Stimulated activated CD8-positive, alpha-beta memory T cell treated with anti-CD3 and anti-CD28 coated beads, Interleukin-12 subunit alpha, Interleukin-12 subunit beta, amount 100 ng/mL, for 1 hour (primary cell): ENCODE results near the gene FNDC5.

Experiments
- DNase-seq: peaks from one replicate; pipeline ENCODE4 v3.0.0-alpha.2; 2020; ENCODE audit warnings: low read depth

Gene FNDC5

DNA sequence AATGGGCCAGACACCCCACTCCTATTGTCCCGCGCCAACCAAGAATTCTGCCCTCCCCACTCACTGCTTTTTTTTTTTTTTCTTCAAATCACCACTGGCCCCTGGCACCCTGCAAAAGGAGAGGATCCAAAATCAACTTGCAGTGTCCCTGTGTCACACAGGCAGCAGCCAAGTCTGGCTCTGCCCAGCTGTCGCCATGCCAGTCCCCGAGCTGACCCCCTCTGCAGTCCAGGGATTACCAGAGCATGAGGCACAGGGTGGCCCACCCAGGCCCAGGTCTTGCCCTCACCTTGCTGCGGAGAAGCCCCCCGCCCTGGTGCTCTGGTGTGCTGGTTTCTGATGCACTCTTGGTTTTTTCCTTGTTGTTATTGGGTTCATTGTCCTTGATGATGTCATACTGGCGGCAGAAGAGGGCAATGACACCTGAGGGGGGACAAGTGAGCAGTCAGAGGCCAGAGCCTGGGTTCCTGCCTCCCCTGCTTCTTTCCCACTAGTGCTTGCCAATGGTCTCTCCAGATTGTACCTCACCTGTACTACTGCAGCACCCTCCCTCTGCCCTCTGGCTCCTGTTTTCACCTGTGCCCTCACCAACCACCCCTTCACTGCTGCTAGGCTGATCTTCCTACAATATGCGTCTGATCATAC lies 6.2 kb downstream of the FNDC5 start:
- no peak for DNase-seq

DNA sequence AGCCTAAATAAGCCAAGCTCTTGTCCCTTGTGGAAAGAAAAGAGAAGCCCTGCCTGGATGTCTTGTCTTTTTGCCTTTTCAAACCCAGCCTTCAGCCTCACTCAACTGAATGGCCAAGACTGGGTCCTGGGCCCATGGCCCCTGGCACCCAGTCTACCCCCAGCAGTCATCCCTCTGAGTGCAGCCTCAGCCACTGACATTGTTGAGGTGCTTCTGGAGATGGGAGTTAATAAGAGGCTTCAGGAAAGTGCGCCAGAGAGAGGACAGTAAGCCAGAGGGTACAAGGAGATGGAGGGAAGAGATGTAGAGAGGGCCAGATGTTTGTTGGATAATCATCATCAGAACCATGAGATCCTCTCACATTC lies 6.8 kb downstream of the FNDC5 start:
- DNase-seq, result no peak

DNA sequence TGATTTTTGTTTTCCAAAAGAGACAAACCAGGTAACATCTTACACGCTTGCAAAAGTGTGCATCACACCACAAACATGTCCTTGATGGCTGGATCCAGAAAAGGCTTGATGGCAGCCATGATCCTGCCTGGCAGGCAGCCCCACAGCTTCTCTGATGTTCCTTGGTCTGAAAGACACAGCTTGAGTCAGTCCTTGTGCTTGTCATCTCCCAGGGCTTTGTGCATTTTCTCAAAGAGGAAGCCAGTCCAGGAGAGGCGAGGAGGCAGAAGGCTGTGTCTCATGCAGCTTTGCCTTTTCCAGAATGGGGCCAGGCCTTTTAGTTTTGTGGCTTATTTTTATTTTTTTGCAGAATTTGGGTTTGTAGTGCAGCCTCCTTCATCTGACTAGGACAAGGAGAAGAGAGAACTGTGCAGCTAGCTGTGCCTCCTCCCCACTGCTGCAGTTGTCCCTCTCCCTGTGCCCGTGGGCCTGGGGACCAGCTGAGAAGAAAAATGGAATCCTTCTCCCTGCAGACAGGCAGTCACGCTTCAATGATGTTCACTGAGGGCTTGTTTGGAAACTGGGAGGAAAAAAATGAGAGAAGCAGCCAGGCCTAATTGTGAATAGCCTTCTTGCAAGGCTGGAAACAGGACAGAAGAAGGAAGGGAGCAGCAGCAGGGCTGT lies 7.4 kb downstream of the FNDC5 start:
- DNase-seq, result no peak

- no peak for DNase-seq
Observed at GRCh38 chr1:32861904-32862695, 8.6 kb downstream of the FNDC5 start.

DNA sequence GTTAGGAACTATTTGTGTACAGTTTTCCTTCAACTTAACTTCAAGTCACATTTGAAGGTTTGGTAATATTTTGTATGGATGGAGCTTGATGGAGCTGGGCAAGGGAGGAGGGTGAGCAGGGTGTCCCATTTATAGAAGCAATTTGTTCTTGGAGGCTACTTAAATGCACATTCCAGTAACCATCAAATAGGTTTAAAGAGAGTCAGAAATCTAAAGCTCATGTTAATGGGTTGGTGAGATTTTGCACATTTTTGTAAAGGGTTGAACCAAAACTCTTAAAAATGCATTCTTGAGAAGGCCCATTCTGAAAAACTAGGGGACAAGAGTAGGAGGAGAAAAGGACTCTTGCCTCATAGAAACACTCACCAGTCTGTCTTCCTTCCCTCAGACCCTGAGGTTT lies 10.1 kb downstream of the FNDC5 start:
- no peak for DNase-seq

- DNase-seq, result no peak
Observed at GRCh38 chr1:32859915-32860314, 10.8 kb downstream of the FNDC5 start.

GRCh38 chr1:32858791-32859190 lies 11.9 kb downstream of the FNDC5 start:
- no peak for DNase-seq

DNA sequence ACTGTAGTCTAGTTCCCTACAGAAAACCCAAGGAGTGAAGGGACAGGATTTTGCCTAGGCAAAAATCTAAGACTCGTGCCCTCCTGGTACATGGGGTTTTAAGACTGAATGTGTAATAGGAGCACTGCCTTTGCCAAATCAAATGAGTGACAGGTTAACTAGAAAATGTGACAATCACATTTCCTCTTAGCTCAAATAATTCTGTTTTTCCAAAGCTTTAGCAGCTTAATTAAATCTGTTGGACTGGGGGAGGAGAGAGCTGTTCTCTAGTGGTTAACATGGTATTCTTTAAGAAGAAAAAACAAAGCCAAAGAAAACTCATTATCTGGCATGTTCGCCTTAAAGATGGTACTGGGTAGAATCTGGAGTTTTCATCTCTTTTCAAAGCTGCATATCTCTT lies 12.6 kb downstream of the FNDC5 start:
- no peak for DNase-seq

DNA sequence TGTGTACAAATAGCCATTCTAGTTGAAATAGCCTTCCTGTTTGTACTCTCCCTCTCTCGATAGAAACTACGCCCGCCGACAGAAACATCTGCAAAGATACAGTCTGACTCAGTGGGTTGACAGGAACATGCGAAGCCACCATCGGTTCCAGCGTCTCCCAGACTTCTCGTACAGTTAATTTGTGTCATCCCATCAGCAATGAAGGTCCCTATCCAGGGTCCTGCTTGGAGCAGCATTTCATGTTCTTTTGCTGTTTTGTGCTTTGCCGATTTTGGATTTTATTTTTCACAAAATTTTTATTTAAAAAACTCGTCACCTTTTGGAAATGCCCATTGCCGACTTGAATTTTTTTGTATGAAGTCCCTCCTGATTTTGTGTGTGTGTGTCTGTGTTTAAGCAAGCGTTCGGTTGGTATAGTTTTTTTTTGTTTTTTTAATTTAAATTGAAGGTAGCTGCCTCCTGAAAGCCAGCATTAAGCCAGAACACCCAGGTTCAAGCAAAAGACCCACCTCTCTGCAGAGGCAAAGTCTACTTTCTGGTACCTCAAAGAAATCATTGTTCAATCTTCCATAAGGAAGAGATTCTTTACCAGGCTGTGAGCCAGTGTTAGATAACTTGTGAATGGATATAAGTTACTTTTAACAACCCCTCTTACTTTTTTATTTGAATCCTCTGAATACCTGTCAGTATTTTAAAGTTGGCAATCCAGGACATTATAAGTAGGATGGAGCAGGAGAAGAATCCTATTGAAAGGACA lies 14.7 kb downstream of the FNDC5 start:
- no peak for DNase-seq

GRCh38 chr1:32848354-32849063 lies 22.2 kb downstream of the FNDC5 start:
- no peak for DNase-seq

GRCh38 chr1:32831878-32832277 lies 38.8 kb downstream of the FNDC5 start:
- no peak for DNase-seq

- no peak for DNase-seq
Observed at GRCh38 chr1:32830092-32830852, 40.4 kb downstream of the FNDC5 start.

DNA sequence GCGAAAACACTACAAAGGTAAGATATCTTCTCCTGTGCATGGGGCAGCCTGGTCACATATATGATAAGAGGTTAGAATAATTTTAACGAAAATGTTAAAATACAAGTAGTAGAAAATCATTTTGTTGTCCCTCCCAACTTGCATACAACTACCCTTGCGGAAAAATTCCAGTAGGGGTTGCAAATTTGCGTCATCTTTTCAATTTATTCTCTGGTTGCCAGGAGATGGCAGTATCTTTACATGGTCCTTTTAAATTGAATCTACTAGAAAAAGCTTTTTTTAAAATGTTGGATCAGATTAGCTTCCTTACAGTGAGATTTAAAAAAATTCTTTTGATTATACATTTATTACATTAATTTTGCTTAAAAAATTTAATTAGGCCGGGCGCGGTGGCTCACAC lies 42.4 kb downstream of the FNDC5 start:
- no peak for DNase-seq

DNA sequence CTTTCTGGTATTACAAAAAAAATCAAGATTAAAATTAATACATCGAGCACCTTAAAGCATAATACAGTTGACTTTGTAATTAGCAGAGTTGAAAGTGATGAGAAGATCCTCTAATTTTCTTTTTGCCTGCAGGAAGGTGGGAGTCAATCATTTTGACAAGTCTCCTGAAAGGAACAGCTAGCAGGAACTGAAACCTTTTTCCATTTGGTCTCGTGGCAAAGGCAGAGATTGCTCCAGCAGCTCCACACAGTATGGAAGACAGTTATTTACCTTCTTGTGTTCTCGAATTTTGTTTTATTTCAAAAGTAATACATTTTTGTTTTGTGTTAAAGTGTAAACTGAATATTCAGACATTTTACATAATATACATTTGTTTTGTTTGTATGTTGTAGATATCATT lies 45.5 kb downstream of the FNDC5 start:
- DNase-seq, result no peak

DNA sequence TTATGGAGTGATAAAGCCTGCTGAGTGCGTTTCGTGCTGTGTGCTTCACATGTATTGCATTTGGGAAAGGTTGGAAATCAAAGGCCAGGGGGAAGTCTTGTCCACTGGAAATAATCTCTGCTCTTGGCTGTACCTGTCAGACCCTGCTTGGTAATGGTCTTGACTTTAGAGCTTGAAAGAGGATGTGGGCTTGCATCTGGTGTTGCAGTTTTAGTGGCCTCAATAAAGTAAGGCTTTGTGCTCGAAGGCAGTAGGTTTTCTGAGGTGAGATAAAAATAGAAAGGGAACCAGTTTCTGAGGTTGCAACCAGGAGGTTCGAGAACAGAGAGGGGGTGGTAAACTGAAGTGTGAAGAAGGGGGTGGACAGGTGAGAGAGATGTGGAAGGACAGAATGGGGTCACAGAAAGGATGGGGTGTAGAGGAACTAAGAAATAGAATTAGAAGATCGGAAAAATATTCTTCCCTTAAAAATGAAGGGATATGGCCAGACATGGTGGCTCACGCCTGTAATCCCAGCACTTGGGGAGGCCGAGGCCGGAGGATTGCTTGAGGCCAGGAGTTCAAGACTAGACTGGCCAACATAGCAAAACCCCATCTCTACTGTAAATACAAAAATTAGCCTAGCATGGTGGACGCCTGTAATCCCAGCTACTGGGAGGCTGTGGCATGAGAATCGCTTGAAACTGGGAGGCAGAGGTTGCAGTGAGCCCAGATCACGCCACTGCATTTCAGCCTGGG lies 51.7 kb downstream of the FNDC5 start:
- no peak for DNase-seq

DNA sequence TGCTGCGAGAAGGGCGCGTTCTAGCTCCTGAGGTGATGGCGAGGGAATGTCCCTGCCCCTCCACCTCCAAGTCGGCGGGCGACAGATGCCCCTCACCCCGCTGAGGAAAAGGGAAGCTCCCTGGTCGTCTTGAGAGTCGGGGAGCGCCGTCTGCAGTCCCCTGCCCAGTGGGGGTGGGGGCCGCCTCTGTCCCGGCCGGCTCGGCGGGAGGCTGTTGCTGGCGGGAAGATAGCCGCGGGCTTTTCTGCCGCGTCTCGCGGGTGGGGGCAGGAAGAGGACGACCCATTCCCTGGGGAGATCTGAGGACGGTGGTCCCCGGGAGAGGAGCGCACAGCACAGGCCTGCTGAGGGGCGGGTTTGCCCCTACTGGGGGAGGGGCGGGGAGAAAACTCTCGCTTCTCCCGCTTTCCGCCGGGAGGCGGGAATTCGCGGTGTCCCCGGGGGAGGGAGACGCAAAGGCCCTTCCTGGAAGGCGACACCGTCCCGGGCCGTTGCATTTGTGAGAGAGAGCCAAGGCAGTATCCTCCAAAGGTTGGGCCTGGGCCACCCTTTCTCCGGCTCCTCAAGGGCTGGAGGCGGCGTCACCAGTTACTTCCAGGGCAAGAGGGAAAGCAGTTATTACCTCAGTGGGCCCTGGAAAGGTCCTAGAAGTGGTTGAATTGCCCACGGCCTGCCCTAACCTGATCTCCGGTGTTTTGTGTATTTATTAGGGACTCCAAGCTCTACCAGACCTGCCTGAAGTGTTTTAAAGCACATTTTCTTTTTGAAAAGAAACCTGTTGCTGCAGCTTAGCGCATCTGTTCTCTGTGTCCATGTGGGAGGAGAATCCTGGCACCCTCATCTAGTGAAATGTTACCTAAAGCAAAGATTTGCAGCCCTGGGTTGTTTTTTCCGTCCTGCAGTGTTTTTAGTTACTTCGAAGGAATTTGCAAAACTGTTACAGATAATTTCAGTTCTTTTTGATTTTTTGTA lies 52.6 kb downstream of the FNDC5 start:
- no peak for DNase-seq

DNA sequence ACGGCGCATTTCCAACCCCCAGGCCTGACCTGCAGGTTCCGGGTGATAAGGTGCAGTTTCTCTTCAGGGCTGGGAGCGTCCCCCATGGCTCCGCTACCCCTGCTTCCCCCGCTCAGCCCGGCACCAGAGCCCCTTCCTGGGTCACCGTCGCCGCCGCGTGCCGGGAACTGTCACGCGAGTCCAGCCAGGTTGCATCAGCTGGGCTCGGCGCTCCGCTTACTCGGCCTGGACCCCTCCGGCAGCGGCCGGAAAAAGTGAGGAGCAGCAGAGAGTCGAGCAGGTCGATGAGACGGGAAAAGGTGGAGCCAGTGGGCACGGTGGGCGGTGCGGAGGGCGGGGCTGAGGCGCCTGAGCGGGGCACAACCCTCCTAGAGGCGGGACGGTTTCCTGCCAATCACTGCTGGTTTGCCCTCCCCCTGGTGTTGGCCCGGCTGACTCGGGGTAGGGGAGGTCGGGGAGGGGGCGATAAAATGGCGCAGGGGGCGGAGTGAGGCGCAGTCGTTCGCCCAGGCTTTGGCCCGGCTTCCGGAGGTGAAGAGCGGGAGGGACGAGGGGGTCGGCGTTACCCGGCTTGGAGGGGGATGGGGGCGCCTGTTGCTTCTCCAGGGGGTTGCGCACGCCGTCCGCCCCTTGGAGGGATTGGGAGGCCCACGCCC lies 53.4 kb downstream of the FNDC5 start, which contains the start of the genes S100PBP and YARS1:
S100PBP (plus strand) TSS at position 495 of the 656 bp plus-strand sequence. CDS start 8,447 bp downstream, outside the sequence.
YARS1 (minus strand) TSS at position 200 of the 656 bp plus-strand sequence; CDS start at position 86, 114 bp downstream.
- peak; percentile 100 for DNase-seq

- DNase-seq, result no peak
Observed at GRCh38 chr1:32816676-32817158, 54.0 kb downstream of the FNDC5 start.
